Measurements from ENCODE around the gene AHCYL2.
"Not testable (repeated sequence)": the region's sequence is repeated elsewhere in the genome, so short reads cannot be mapped to it uniquely, and the experiment has no call there.

The AHCYL2 gene

GRCh38 chr7:129438281-129438838 is 213.5 kb downstream of the AHCYL2 start:
- Histone ChIP-seq H3K4me2 (ENCODE audit: low read length) (peak overlapping the region; percentile 66), H3K4me1 (ENCODE audit: control insufficient read depth, insufficient read depth, low read length) (peaks cover 48% of the 10 kb centered on the region), H3K36me3 (ENCODE audit: insufficient read depth, low read length) (peaks cover 8% of the 10 kb centered on the region), H3K9me3 (replicated peaks; ENCODE audit: low read length) (no peaks in the 10 kb centered on the region), H3K9ac (ENCODE audit: low read depth, low read length) (peak overlapping the region; percentile 37), H3K4me3 (ENCODE audit: low read length) (peak overlapping the region; percentile 48), H3K27me3 (ENCODE audit: control insufficient read depth, insufficient read depth, low read length) (no peaks in the 10 kb centered on the region)

DNA sequence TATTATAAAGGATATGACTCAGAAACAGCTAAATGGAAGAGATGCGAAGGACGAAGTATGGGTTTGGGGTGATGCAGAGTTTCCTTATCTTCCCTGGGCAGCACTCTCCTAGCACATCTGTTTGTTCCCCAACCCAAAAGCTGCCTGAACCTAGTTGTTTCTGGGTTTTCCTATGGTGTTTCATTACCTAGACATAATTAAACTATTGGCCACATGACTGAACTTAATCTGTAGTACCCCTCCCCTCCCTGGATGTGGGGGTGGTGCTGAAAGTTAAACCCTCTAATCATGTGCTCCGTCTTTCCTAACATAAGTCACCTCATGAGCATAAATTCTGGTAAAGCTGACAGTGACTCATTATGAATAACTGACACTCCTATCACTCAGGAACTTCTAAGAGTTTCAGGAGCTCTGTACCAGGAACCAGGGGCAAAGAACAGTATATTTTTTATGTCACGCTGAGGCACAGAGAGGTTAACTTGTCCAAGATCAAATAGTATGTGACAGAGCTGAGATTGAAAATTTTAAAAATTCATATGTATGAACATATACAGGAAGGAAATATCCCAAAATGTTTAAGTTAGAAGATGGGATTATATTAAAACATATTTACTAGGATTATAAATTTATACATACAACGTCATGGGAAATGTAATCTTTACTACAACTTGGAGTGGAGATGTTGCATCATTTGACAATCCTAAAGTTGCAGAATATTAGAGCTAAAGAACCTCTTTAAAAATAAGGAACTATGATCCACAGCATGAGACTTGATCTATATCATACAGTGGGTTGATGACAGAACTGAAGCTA is 214.2 kb downstream of the AHCYL2 start:
- Histone ChIP-seq H3K9ac (ENCODE audit: low read depth, low read length) (peak overlapping the region; percentile 37), H3K27me3 (ENCODE audit: control insufficient read depth, insufficient read depth, low read length) (no peaks in the 10 kb centered on the region), H3K4me2 (ENCODE audit: low read length) (peak overlapping the region; percentile 66), H3K4me3 (ENCODE audit: low read length) (peak overlapping the region; percentile 48), H3K4me1 (ENCODE audit: control insufficient read depth, insufficient read depth, low read length) (peaks cover 45% of the 10 kb centered on the region), H3K36me3 (ENCODE audit: insufficient read depth, low read length) (peaks cover 9% of the 10 kb centered on the region), H3K9me3 (replicated peaks; ENCODE audit: low read length) (no peaks in the 10 kb centered on the region)

- H3K27me3 ChIP-seq (ENCODE audit: control insufficient read depth, insufficient read depth, low read length): no peaks in the 10 kb centered on the region
- no peak overlapping the region for H3K9ac ChIP-seq (ENCODE audit: low read depth, low read length)
- H3K9me3 ChIP-seq (replicated peaks; ENCODE audit: low read length): no peaks in the 10 kb centered on the region
- H3K4me1 ChIP-seq (ENCODE audit: control insufficient read depth, insufficient read depth, low read length): peaks cover 44% of the 10 kb centered on the region
- H3K36me3 ChIP-seq (ENCODE audit: insufficient read depth, low read length): peaks cover 18% of the 10 kb centered on the region
- H3K4me2 ChIP-seq (ENCODE audit: low read length): no peak overlapping the region
- no peak overlapping the region for H3K4me3 ChIP-seq (ENCODE audit: low read length)
These were observed 215.3 kb downstream of the AHCYL2 start for GRCh38 chr7:129439963-129440625.

DNA sequence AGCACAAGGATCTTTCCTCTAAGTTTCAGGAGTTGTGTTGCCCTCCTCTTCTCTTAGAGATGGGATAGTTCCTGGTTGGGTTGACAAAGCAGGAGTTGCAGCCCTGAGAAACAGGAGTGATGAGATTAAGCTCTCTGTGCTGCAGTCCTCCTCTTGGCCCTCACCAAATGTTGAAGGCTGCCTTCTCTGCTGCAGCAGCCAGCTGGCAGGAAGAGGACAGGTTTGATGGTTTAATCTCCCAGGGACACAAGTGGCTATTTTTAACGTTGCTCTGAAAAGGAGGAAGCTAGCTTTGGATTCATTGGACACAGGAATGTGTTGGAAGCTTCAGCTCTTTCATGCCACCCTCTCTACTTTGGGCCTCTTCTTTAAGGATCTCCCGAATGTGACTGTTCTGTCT is 218.8 kb downstream of the AHCYL2 start:
- Histone ChIP-seq H3K36me3 (ENCODE audit: insufficient read depth, low read length) (peaks cover 28% of the 10 kb centered on the region), H3K4me3 (ENCODE audit: low read length) (no peak overlapping the region), H3K4me1 (ENCODE audit: control insufficient read depth, insufficient read depth, low read length) (peaks cover 17% of the 10 kb centered on the region)

DNA sequence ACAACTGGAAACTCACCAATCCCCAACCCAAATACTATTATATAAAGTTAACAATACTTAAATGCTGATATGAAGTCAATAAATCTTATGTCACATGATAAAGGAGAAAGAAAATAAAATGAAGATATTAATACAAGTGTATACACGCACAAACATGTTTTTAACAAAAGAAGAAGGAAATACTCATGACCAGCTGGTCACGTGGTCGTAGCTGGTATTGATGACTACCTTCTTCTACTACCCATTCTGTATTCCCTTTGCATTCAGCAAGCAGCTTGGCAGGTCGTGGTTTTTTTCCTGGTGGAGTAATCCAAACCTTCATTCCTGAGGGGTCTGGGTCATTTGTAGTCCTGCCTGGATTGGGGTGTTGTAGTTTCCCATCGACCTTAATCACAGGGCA is 219.9 kb downstream of the AHCYL2 start:
- not testable (repeated sequence) for H3K4me1 ChIP-seq (ENCODE audit: control insufficient read depth, insufficient read depth, low read length); H3K4me2 ChIP-seq (ENCODE audit: low read length); H3K4me3 ChIP-seq (ENCODE audit: low read length); H3K27me3 ChIP-seq (ENCODE audit: control insufficient read depth, insufficient read depth, low read length); H3K9ac ChIP-seq (ENCODE audit: low read depth, low read length); H3K9me3 ChIP-seq (replicated peaks; ENCODE audit: low read length)
- peaks cover 28% of the 10 kb centered on the region for H3K36me3 ChIP-seq (ENCODE audit: insufficient read depth, low read length)

More for the DNA sequence above, 218.8 kb downstream of the AHCYL2 start:
- H3K27me3 ChIP-seq (ENCODE audit: control insufficient read depth, insufficient read depth, low read length): no peaks in the 10 kb centered on the region
- H3K4me2 ChIP-seq (ENCODE audit: low read length): no peak overlapping the region
- H3K9me3 ChIP-seq (replicated peaks; ENCODE audit: low read length): no peaks in the 10 kb centered on the region
- no peak overlapping the region for H3K9ac ChIP-seq (ENCODE audit: low read depth, low read length)

DNA sequence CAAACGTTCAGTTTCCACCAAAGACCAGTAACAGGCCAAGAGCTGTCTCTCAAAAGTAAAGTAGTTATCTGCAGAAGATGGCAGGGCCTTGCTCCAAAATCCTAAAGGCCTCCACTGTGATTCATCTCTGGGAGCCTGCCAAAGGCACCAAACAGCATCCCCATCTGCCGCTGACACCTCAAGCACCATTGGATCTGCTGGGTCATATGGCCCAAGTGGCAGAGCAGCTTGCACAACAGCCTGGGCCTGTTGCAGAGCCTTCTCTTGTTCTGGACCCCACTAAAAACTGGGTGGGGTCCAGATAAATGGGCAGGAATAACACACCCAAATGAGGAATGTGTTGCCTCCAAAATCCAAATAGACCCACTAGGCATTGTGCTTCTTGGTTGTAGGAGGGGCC is 222.1 kb downstream of the AHCYL2 start:
- not testable (repeated sequence) for H3K4me3 ChIP-seq (ENCODE audit: low read length); H3K9me3 ChIP-seq (replicated peaks; ENCODE audit: low read length); H3K4me1 ChIP-seq (ENCODE audit: control insufficient read depth, insufficient read depth, low read length); H3K4me2 ChIP-seq (ENCODE audit: low read length); H3K27me3 ChIP-seq (ENCODE audit: control insufficient read depth, insufficient read depth, low read length); H3K9ac ChIP-seq (ENCODE audit: low read depth, low read length)
- H3K36me3 ChIP-seq (ENCODE audit: insufficient read depth, low read length): peaks cover 23% of the 10 kb centered on the region

DNA sequence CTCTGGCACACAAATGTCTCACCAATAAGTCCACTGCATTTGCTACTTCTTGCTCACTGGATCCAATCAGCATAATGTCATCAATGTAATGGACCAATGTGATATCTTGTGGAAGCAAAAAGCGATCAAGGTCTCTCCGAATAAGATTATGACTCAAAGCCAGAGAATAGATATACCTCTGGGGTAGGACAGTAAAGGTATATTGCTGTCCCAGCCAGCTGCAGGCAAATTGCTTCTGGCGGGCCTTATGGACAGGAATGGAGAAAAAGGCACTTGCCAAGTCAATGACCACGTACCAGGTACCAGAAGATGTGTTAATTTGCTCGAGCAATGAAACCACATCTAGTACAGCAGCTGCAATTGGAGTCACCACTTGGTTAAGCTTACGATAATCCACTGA is 222.6 kb downstream of the AHCYL2 start:
- H3K9me3 ChIP-seq (replicated peaks; ENCODE audit: low read length); H3K27me3 ChIP-seq (ENCODE audit: control insufficient read depth, insufficient read depth, low read length); H3K4me2 ChIP-seq (ENCODE audit: low read length); H3K4me3 ChIP-seq (ENCODE audit: low read length); H3K4me1 ChIP-seq (ENCODE audit: control insufficient read depth, insufficient read depth, low read length); H3K9ac ChIP-seq (ENCODE audit: low read depth, low read length): not testable (repeated sequence)
- H3K36me3 ChIP-seq (ENCODE audit: insufficient read depth, low read length): peaks cover 24% of the 10 kb centered on the region

GRCh38 chr7:129448608-129449007 is 223.8 kb downstream of the AHCYL2 start:
- peaks cover 27% of the 10 kb centered on the region for H3K36me3 ChIP-seq (ENCODE audit: insufficient read depth, low read length)
- not testable (repeated sequence) for H3K9me3 ChIP-seq (replicated peaks; ENCODE audit: low read length); H3K27me3 ChIP-seq (ENCODE audit: control insufficient read depth, insufficient read depth, low read length); H3K4me2 ChIP-seq (ENCODE audit: low read length); H3K4me3 ChIP-seq (ENCODE audit: low read length); H3K4me1 ChIP-seq (ENCODE audit: control insufficient read depth, insufficient read depth, low read length); H3K9ac ChIP-seq (ENCODE audit: low read depth, low read length)

GRCh38 chr7:129450295-129450694 is 225.5 kb downstream of the AHCYL2 start:
- no peaks in the 10 kb centered on the region for H3K27me3 ChIP-seq (ENCODE audit: control insufficient read depth, insufficient read depth, low read length)
- H3K9ac ChIP-seq (ENCODE audit: low read depth, low read length): no peak overlapping the region
- H3K9me3 ChIP-seq (replicated peaks; ENCODE audit: low read length): no peaks in the 10 kb centered on the region
- no peak overlapping the region for H3K4me3 ChIP-seq (ENCODE audit: low read length)
- peaks cover 2% of the 10 kb centered on the region for H3K4me1 ChIP-seq (ENCODE audit: control insufficient read depth, insufficient read depth, low read length)
- H3K36me3 ChIP-seq (ENCODE audit: insufficient read depth, low read length): peaks cover 31% of the 10 kb centered on the region
- H3K4me2 ChIP-seq (ENCODE audit: low read length): no peak overlapping the region

- Histone ChIP-seq H3K4me1 (ENCODE audit: control insufficient read depth, insufficient read depth, low read length) (no peaks in the 10 kb centered on the region), H3K4me2 (ENCODE audit: low read length) (no peak overlapping the region), H3K4me3 (ENCODE audit: low read length) (no peak overlapping the region), H3K36me3 (ENCODE audit: insufficient read depth, low read length) (peaks cover 41% of the 10 kb centered on the region), H3K9ac (ENCODE audit: low read depth, low read length) (no peak overlapping the region), H3K27me3 (ENCODE audit: control insufficient read depth, insufficient read depth, low read length) (no peaks in the 10 kb centered on the region), H3K9me3 (replicated peaks; ENCODE audit: low read length) (no peaks in the 10 kb centered on the region)
These were observed 227.9 kb downstream of the AHCYL2 start for GRCh38 chr7:129452589-129453231.

DNA sequence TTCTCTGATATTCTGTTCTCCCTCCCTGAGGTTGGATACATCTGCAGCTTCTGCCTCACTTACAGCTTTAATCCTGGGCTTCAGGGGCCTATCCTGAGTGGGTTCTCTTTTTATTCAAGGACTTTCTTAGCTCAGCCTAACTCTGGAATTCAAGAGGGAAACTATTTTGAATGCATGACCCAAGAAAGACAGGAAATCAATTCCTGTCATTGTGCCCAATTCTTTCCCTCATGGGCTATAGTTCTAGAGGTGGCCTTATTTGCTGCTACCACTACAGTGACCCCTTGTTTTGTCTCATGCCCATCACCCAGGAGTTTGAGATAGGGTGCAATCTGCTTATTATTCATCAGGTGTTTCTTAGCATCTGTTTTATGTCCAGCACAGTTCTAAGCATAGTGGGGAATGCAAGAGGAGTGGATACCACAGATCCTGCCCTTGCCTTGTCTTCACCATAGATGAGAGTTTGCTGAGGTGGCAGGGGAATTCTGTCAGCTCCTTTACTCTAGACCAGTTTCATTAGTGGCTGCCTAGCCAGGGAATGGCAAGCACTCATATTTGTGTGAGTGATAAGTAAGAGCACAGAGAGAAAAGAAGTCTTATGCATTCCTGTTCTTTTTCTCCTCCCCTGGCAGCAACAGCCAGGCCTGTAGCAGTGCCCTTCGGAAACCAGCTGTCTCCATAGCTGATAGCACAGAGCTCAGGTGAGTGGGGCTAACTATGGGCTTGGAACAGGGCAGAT is 228.8 kb downstream of the AHCYL2 start:
- H3K27me3 ChIP-seq (ENCODE audit: control insufficient read depth, insufficient read depth, low read length): no peaks in the 10 kb centered on the region

More for the DNA sequence above, 228.8 kb downstream of the AHCYL2 start:
- H3K9ac ChIP-seq (ENCODE audit: low read depth, low read length): no peak overlapping the region
- H3K4me2 ChIP-seq (ENCODE audit: low read length): no peak overlapping the region
- H3K36me3 ChIP-seq (ENCODE audit: insufficient read depth, low read length): peaks cover 44% of the 10 kb centered on the region
- no peak overlapping the region for H3K4me3 ChIP-seq (ENCODE audit: low read length)
- H3K4me1 ChIP-seq (ENCODE audit: control insufficient read depth, insufficient read depth, low read length): no peaks in the 10 kb centered on the region
- no peaks in the 10 kb centered on the region for H3K9me3 ChIP-seq (replicated peaks; ENCODE audit: low read length)
